Upper lobe of left lung (tissue), 6 donors: ENCODE results near the gene MCF2L. TPM values are rescaled to one million over a fixed set of nuclear protein-coding genes. Genes with fewer than 3 reads are reported as not detected.

Experiments used
- ATAC-seq, 2 donors: fragments of 200-7000 bp; cut with Tn5 transposase; one replicate each; pipeline ENCODE4 v1.9.1; 2022; ENCODE audit warnings: mild to moderate bottlenecking in 2 of 2, moderate library complexity in 2 of 2; ENCODE audit not compliant: low FRiP score in 2 of 2
- DNase-seq, 2 donors: peaks; one replicate each; pipeline ENCODE4 v3.0.0-alpha.2; 2019 to 2020
- H3K27ac ChIP-seq, 4 donors: fragments of 200-600 bp; sonication (generic); one replicate each; pipeline ENCODE4 v1.5.1; 2016 to 2019
- H3K27me3 ChIP-seq, 4 donors: fragments of 200-600 bp; sonication (generic); one replicate each; pipeline ENCODE4 v1.5.1; 2017 to 2019
- H3K36me3 ChIP-seq, 4 donors: fragments of 200-600 bp; sonication (generic); one replicate each; pipeline ENCODE4 v1.5.1; 2016 to 2019
- H3K4me1 ChIP-seq, 4 donors: fragments of 200-600 bp; sonication (generic); one replicate each; pipeline ENCODE4 v1.5.1; 2018 to 2019
- H3K4me3 ChIP-seq, 4 donors: fragments of 200-600 bp; sonication (generic); one replicate each; pipeline ENCODE4 v1.5.1; 2017 to 2019; ENCODE audit warnings: mild to moderate bottlenecking in 2 of 4, moderate library complexity in 1 of 4
- H3K9me3 ChIP-seq, 4 donors: fragments of 200-600 bp; sonication (generic); one replicate each; pipeline ENCODE4 v1.5.1; 2018 to 2019
- CTCF ChIP-seq, 6 experiments: fragments of 450-650 bp in 4 of 6; fragments of 200-600 bp in 2 of 6; sonication (generic) in 2 of 6; IDR thresholded peaks; one replicate each; pipeline ENCODE4 v1.5.1; 2016 to 2019; ENCODE audit warnings: antibody characterized with exemption in 6 of 6
- EP300 ChIP-seq, 4 donors: sonication (generic); formaldehyde crosslinking; IDR thresholded peaks; one replicate each; pipeline ENCODE4 v1.5.1; 2017; ENCODE audit warnings: antibody characterized with exemption in 4 of 4, control low read depth in 2 of 4
- POLR2A ChIP-seq, 4 donors: fragments of 450-650 bp; IDR thresholded peaks; one replicate each; pipeline ENCODE4 v1.5.1; 2016 to 2017; ENCODE audit warnings: antibody characterized with exemption in 4 of 4, mild to moderate bottlenecking in 2 of 4
- POLR2AphosphoS5 ChIP-seq, 2 donors: sonication (generic); formaldehyde crosslinking; IDR thresholded peaks; one replicate each; pipeline ENCODE4 v1.5.1; 2017; ENCODE audit warnings: antibody characterized with exemption in 2 of 2
- WGBS, 2 donors: methylation state at CpG; one replicate each; pipeline ENCODE4 v1.1.5; 2017 to 2018; 5-methylcytosine and 5-hydroxymethylcytosine counted together
- total RNA-seq, 6 donors: library from RNA; depleted of rRNA in 4 of 6; stranded (reverse); fragments of >200 nt in 4 of 6; gene quantifications; one replicate each; pipeline versions ENCODE4 v1.1.0 to v1.2.1, GENCODE V29; 2016 to 2021
- donor health status: DM: no; HTN: no; CAD: no; lungs with moderate emphysema.
- donor health status: DM: no; HTN: yes; CAD: no; lungs with severe emphysema.

The MCF2L gene
- total RNA-seq, 6 donors from 2014 or later, result 14.3 to 99.5 (median 53.1) TPM

- H3K9me3 ChIP-seq, result no peaks in the 10 kb centered on the region
- no peaks in the 10 kb centered on the region for H3K36me3 ChIP-seq
- TF ChIP-seq POLR2A (IDR thresholded peaks at IDR 0.05) (no peak), EP300 (IDR thresholded peaks at IDR 0.05) (no peak), POLR2AphosphoS5 (IDR thresholded peaks at IDR 0.05) (no peak), CTCF (IDR thresholded peaks at IDR 0.05) (no peak)
- ATAC-seq (no peak), DNase-seq (peak in 1 of 2 donors; percentile 58)
- no peak overlapping the region for H3K4me3 ChIP-seq
- H3K27ac ChIP-seq, result no peak overlapping the region
- 94% methylated on average over 11 of the region's 11 CpGs for WGBS, 2 donors
- no peaks in the 10 kb centered on the region for H3K27me3 ChIP-seq
- H3K4me1 ChIP-seq, result peaks cover 7 to 26% (median 20%) of the 10 kb centered on the region in 4 donors
These were observed 13.1 kb upstream of the MCF2L start for GRCh38 chr13:112955956-112956355.

GRCh38 chr13:112956571-112957294 is 12.3 kb upstream of the MCF2L start:
- ATAC-seq (no peak), DNase-seq (no peak)
- H3K4me1 ChIP-seq, result peaks cover 7 to 31% (median 22%) of the 10 kb centered on the region in 4 donors
- H3K9me3 ChIP-seq, result no peaks in the 10 kb centered on the region
- WGBS, 2 donors, result 91 to 95% methylated on average over 17 to 19 of the region's 19 CpGs
- TF ChIP-seq POLR2A (IDR thresholded peaks at IDR 0.05) (no peak), EP300 (IDR thresholded peaks at IDR 0.05) (no peak), CTCF (IDR thresholded peaks at IDR 0.05) (no peak), POLR2AphosphoS5 (IDR thresholded peaks at IDR 0.05) (no peak)
- no peak overlapping the region for H3K4me3 ChIP-seq
- H3K27ac ChIP-seq, result peak overlapping the region in 1 of 4 donors; percentile 88
- no peaks in the 10 kb centered on the region for H3K27me3 ChIP-seq
- no peaks in the 10 kb centered on the region for H3K36me3 ChIP-seq

GRCh38 chr13:112957295-112957677 is 11.7 kb upstream of the MCF2L start:
- no peaks in the 10 kb centered on the region for H3K36me3 ChIP-seq
- H3K27me3 ChIP-seq, result no peaks in the 10 kb centered on the region
- TF ChIP-seq CTCF (IDR thresholded peaks at IDR 0.05) (no peak), EP300 (IDR thresholded peaks at IDR 0.05) (no peak), POLR2A (IDR thresholded peaks at IDR 0.05) (no peak), POLR2AphosphoS5 (IDR thresholded peaks at IDR 0.05) (no peak)
- peak overlapping the region in 1 of 4 donors; percentile 88 for H3K27ac ChIP-seq
- peaks cover 7 to 31% (median 23%) of the 10 kb centered on the region in 4 donors for H3K4me1 ChIP-seq
- no peak overlapping the region for H3K4me3 ChIP-seq
- DNase-seq, result no peak
- H3K9me3 ChIP-seq, result no peaks in the 10 kb centered on the region
- ATAC-seq, result no peak
- 89 to 95% methylated on average over 11 to 12 of the region's 12 CpGs for WGBS, 2 donors

- H3K4me1 ChIP-seq, result peaks cover 7 to 28% (median 20%) of the 10 kb centered on the region in 4 donors
- no peaks in the 10 kb centered on the region for H3K36me3 ChIP-seq
- H3K27me3 ChIP-seq, result no peaks in the 10 kb centered on the region
- H3K27ac ChIP-seq, result peak overlapping the region; percentile 81 to 88 (median 84)
- DNase-seq (peak; percentile 20 to 60), ATAC-seq (no peak)
- TF ChIP-seq POLR2AphosphoS5 (IDR thresholded peaks at IDR 0.05) (peak in 1 of 2 donors; percentile 82), CTCF (IDR thresholded peaks at IDR 0.05) (no peak), EP300 (IDR thresholded peaks at IDR 0.05) (peak in 1 of 4 donors; percentile 59), POLR2A (IDR thresholded peaks at IDR 0.05) (no peak)
- WGBS, 2 donors, result 81 to 87% methylated on average over 22 to 28 of the region's 29 CpGs
- H3K9me3 ChIP-seq, result no peaks in the 10 kb centered on the region
- H3K4me3 ChIP-seq, result no peak overlapping the region
These were observed 10.7 kb upstream of the MCF2L start for GRCh38 chr13:112958127-112958989.
